Activated gamma-delta T cell treated with Interleukin-2 at 50 U/mL for 16 hours (primary cell): ENCODE measurements around the gene USP27X.

Experiments
- DNase-seq: peaks from one replicate; pipeline ENCODE4 v3.0.0-alpha.2; 2020

USP27X gene

GRCh38 chrX:49892542-49892941 is 13.3 kb downstream of the USP27X start:
- DNase-seq: no peak

GRCh38 chrX:49896951-49897350 is 17.7 kb downstream of the USP27X start:
- DNase-seq: no peak

GRCh38 chrX:49901048-49901447 is 21.8 kb downstream of the USP27X start:
- DNase-seq: no peak

- DNase-seq: no peak
These were observed 31.1 kb downstream of the USP27X start for GRCh38 chrX:49910344-49910743.

- no peak for DNase-seq
These were observed 32.8 kb downstream of the USP27X start for GRCh38 chrX:49912086-49912485.

- no peak for DNase-seq
These were observed 33.6 kb downstream of the USP27X start for GRCh38 chrX:49912861-49913260.

GRCh38 chrX:49915361-49916222 is 36.3 kb downstream of the USP27X start:
- peak; percentile 52 for DNase-seq

- peak; percentile 17 for DNase-seq
These were observed 40.3 kb downstream of the USP27X start for GRCh38 chrX:49919617-49920016.

- no peak for DNase-seq
These were observed 41.8 kb downstream of the USP27X start for GRCh38 chrX:49921109-49921508.

GRCh38 chrX:49922291-49923241 is 43.3 kb downstream of the USP27X start, which contains the start of gene CLCN5:
Gene CLCN5, plus strand, starts transcription at chrX:49922596. Its CDS starts 2,703 bp downstream, at chrX:49925299.
- DNase-seq: peak; percentile 90

- DNase-seq: no peak
These were observed 45.9 kb downstream of the USP27X start for GRCh38 chrX:49925176-49925575.

- no peak for DNase-seq
These were observed 50.8 kb downstream of the USP27X start for GRCh38 chrX:49930039-49930438.
